GM12878 (cell line): ENCODE measurements around the gene FJX1. TPM values are rescaled to one million over a fixed set of nuclear protein-coding genes. Genes with fewer than 3 reads are reported as not detected.

ENCODE experiments used
- ATAC-seq: fragments of 200-7000 bp; cut with Tn5 transposase; 3 replicates; pipeline ENCODE4 v1.9.1; 2020; ENCODE audit warnings: mild to moderate bottlenecking, moderate library complexity
- BruUV-seq: library from RNA; stranded (reverse); fragments of 400-500 nt; replicated peaks from 2 replicates; lab custom pipeline; 2021; lab: Mats Ljungman, UMichigan
- CTCF ChIA-PET: fragments of 300-600 bp; sonication (Branson Sonifier 250); formaldehyde crosslinking; extraction: SDS; loops from one replicate; lab custom pipeline; 2021; ENCODE audit warnings: inconsistent platforms; lab: Yijun Ruan, JAX
- POLR2A ChIA-PET: fragments of 350-600 bp; formaldehyde crosslinking; extraction: SDS; loops from one replicate; lab custom pipeline; 2021; ENCODE audit warnings: inconsistent platforms; lab: Charles Lee
- RAD21 ChIA-PET: fragments of 300-600 bp; sonication (Branson Sonifier 250); formaldehyde crosslinking; loops from one replicate; lab custom pipeline; 2023; ENCODE audit warnings: antibody characterized with exemption; ENCODE audit not compliant: unreplicated experiment; lab: Charles Lee
- SMC1A ChIA-PET: fragments of 300-600 bp; sonication (Branson Sonifier 250); formaldehyde crosslinking; loops from one replicate; lab custom pipeline; 2023; ENCODE audit not compliant: unreplicated experiment, uncharacterized antibody; lab: Charles Lee
- DNase-seq: peaks from one replicate; pipeline ENCODE4 v3.0.0-alpha.2; 2011; ENCODE audit warnings: low read depth, low spot score
- FAIRE-seq: peaks from 3 replicates; lab custom pipeline; 2011; peaks lifted over from hg19 to GRCh38; lab: Jason Lieb, UNC
- H2AFZ ChIP-seq: 2 replicates; pipeline ENCODE4 v1.6.0; 2011; ENCODE audit warnings: low read depth, low read length, control low read depth; ENCODE audit not compliant: control insufficient read depth
- H3K27ac ChIP-seq: 2 replicates; pipeline ENCODE4 v1.5.1; 2011; ENCODE audit warnings: control low read depth; ENCODE audit not compliant: control insufficient read depth, insufficient read depth
- H3K27me3 ChIP-seq, 2 experiments: replicated peaks in 1 of 2; 2 replicates each; pipeline versions ENCODE4 v1.6.0 to v1.6.1; 2011; ENCODE audit warnings: low read length in 1 of 2; ENCODE audit not compliant: control insufficient read depth in 2 of 2, insufficient read depth in 2 of 2
- H3K36me3 ChIP-seq, 2 experiments: 2 replicates each; pipeline ENCODE4 v1.5.1; 2011; ENCODE audit warnings: low read length in 1 of 2; ENCODE audit not compliant: control insufficient read depth in 2 of 2, insufficient read depth in 2 of 2
- H3K4me1 ChIP-seq: 2 replicates; pipeline ENCODE4 v1.6.1; 2011; ENCODE audit warnings: mild to moderate bottlenecking, low read length, moderate library complexity, mixed read lengths; ENCODE audit not compliant: control insufficient read depth, insufficient read depth
- H3K4me2 ChIP-seq: 2 replicates; pipeline ENCODE4 v1.6.0; 2011; ENCODE audit warnings: control low read depth; ENCODE audit not compliant: control insufficient read depth, insufficient read depth
- H3K4me3 ChIP-seq: fragments of 200-600 bp; sonication (generic); 2 replicates; pipeline ENCODE4 v1.5.1; 2016
- H3K79me2 ChIP-seq: 2 replicates; pipeline ENCODE4 v1.6.0; 2011; ENCODE audit warnings: low read length; ENCODE audit not compliant: control insufficient read depth, insufficient read depth
- H3K9ac ChIP-seq: 2 replicates; pipeline ENCODE4 v1.8.0; 2011; ENCODE audit warnings: low read length, control low read depth, mixed read lengths; ENCODE audit not compliant: control insufficient read depth, insufficient read depth
- H3K9me3 ChIP-seq: replicated peaks from 3 replicates; pipeline ENCODE4 v1.5.1; 2011; ENCODE audit warnings: mild to moderate bottlenecking, low read length; ENCODE audit not compliant: control insufficient read depth, insufficient read depth
- H4K20me1 ChIP-seq: 2 replicates; pipeline ENCODE4 v1.6.0; 2011; ENCODE audit not compliant: control insufficient read depth, insufficient read depth
- BACH1 ChIP-seq: fragments of 450-650 bp; IDR thresholded peaks from 2 replicates; pipeline ENCODE4 v1.6.1; 2017; ENCODE audit warnings: mild to moderate bottlenecking, borderline replicate concordance
- CHD1 ChIP-seq: IDR thresholded peaks from 2 replicates; pipeline ENCODE4 v1.6.1; 2012; ENCODE audit warnings: low read depth, low read length, improper control_type of control experiment
- CHD4 ChIP-seq: fragments of 200-600 bp; sonication (generic); IDR thresholded peaks from 2 replicates; pipeline ENCODE4 v1.6.1; 2016; ENCODE audit warnings: mild to moderate bottlenecking
- CTCF ChIP-seq, 3 experiments: IDR thresholded peaks in 2 of 3; conservative IDR thresholded peaks in 1 of 3; 2 replicates each; pipeline ENCODE4 v1.5.1; 2011; ENCODE audit warnings: low read depth in 3 of 3, low read length in 3 of 3, mild to moderate bottlenecking in 3 of 3, control low read depth in 2 of 3, moderate library complexity in 2 of 3, inconsistent platforms in 1 of 3, mixed read lengths in 1 of 3; ENCODE audit not compliant: control insufficient read depth in 2 of 3, insufficient read depth in 1 of 3; ENCODE audit errors: extremely low read depth in 1 of 3
- KAT2A ChIP-seq: conservative IDR thresholded peaks from 2 replicates; pipeline ENCODE4 v1.6.1; 2011; ENCODE audit warnings: low read depth, low read length; ENCODE audit not compliant: control insufficient read depth
- RAD51 ChIP-seq: fragments of 450-650 bp; IDR thresholded peaks from 2 replicates; pipeline ENCODE4 v1.6.1; 2016; ENCODE audit warnings: moderate library complexity, mild to moderate bottlenecking, inconsistent platforms
- RBBP5 ChIP-seq: fragments of 200-600 bp; sonication (generic); conservative IDR thresholded peaks from 2 replicates; pipeline ENCODE4 v1.6.1; 2016
- RELB ChIP-seq: fragments of 450-650 bp; IDR thresholded peaks from 2 replicates; pipeline ENCODE4 v1.6.1; 2017; ENCODE audit warnings: low read depth, mild to moderate bottlenecking, moderate library complexity
- RFX5 ChIP-seq: IDR thresholded peaks from 2 replicates; pipeline ENCODE4 v1.6.1; 2011; ENCODE audit warnings: low read depth, low read length, improper control_type of control experiment
- TARDBP ChIP-seq: IDR thresholded peaks from 2 replicates; pipeline ENCODE4 v1.6.1; 2016; ENCODE audit warnings: borderline replicate concordance
- TCF12 ChIP-seq: IDR thresholded peaks from 2 replicates; pipeline ENCODE4 v1.6.1; 2011; ENCODE audit warnings: low read depth, mild to moderate bottlenecking, low read length
- TCF3 ChIP-seq: IDR thresholded peaks from 2 replicates; pipeline ENCODE4 v1.6.1; 2012; ENCODE audit warnings: low read depth, mild to moderate bottlenecking, low read length, borderline replicate concordance; ENCODE audit not compliant: insufficient read depth
- ZNF207 ChIP-seq: fragments of 450-650 bp; IDR thresholded peaks from 2 replicates; pipeline ENCODE4 v1.6.1; 2014; ENCODE audit warnings: antibody characterized with exemption, mild to moderate bottlenecking, borderline replicate concordance
- ZNF687 ChIP-seq: fragments of 450-650 bp; IDR thresholded peaks from 2 replicates; pipeline ENCODE4 v1.6.1; 2017; ENCODE audit warnings: mild to moderate bottlenecking, moderate library complexity
- WGBS: methylation state at CpG from one replicate; pipeline ENCODE4 v1.1.6; 2016; ENCODE audit warnings: low lambda C conversion rate; ENCODE audit not compliant: insufficient replicate concordance, insufficient coverage; ENCODE audit errors: missing lambda C conversion rate; 5-methylcytosine and 5-hydroxymethylcytosine counted together
- in situ Hi-C: fragments of 300-500 bp; cut with MboI; formaldehyde crosslinking; loops from 9 replicates; pipeline ENCODE4 v1.14.3; 2018; ENCODE audit warnings: mixed read lengths
- intact Hi-C: fragments of 100-400 bp; cut with micrococcal nuclease; formaldehyde crosslinking; loops from one replicate; pipeline ENCODE4 v1.14.2; 2022; ENCODE audit not compliant: unreplicated experiment
- polyA plus RNA-seq, 11 experiments: library from polyadenylated mRNA; depleted of rRNA in 4 of 11; unstranded in 6 of 11; stranded (reverse) in 5 of 11; fragments of >200 nt; fragmentation: Nextera tagmentation in 4 of 11; fragmentation: Illumina TruSeq in 1 of 11; extraction: Ambion mirVana in 4 of 11; extraction: Trizol in 1 of 11; gene quantifications; 1 replicate in 1 of 11; 2 replicates in 10 of 11; pipeline versions ENCODE4 v1.2.1 to v1.2.3, GENCODE V29; 2011 to 2016; ENCODE audit warnings: inconsistent platforms in 2 of 11, missing spikeins in 2 of 11, low read depth in 1 of 11
- total RNA-seq, 4 experiments: library from RNA; depleted of rRNA in 3 of 4; stranded (reverse); fragments of >200 nt in 3 of 4; fragmentation: Illumina TruSeq in 1 of 4; extraction: Trizol in 1 of 4; gene quantifications; 2 replicates each; pipeline versions ENCODE4 v1.2.1 to v1.2.3, GENCODE V29; 2013 to 2021

Gene FJX1
- total and polyA plus RNA-seq, 10 of the 15 experiments (the other 5 are each of a cell fraction or from before 2014, with no cell fraction given) = 1.7 to 26.1 (median 10.0) TPM

- FAIRE-seq = no peak
- Histone ChIP-seq H3K79me2 (no peaks in the 10 kb centered on the region), H3K9me3 (no peaks in the 10 kb centered on the region), H3K4me3 (no peak overlapping the region), H3K4me1 (no peaks in the 10 kb centered on the region), H4K20me1 (no peaks in the 10 kb centered on the region), H3K9ac (no peak overlapping the region), H3K27ac (no peak overlapping the region)
- CTCF ChIA-PET = no interaction called here
- TF ChIP-seq CHD4 (no peak), TCF12 (no peak), RAD51 (no peak), TARDBP (no peak), RBBP5 (no peak), CHD1 (no peak), ZNF687 (no peak), TCF3 (no peak), RFX5 (no peak), ZNF207 (no peak), BACH1 (no peak), KAT2A (no peak), CTCF (IDR thresholded peaks at IDR 0.05 in 2 of 3, conservative IDR thresholded peaks at IDR 0.05 in 1 of 3; ENCODE audit: control insufficient read depth in 2 of 3, extremely low read depth in 1 of 3, insufficient read depth in 1 of 3, low read depth in 3 of 3, low read length in 3 of 3) (no peak), RELB (no peak)
- TF ChIP-seq, all 136 proteins: peak for 0
- POLR2A ChIA-PET = no interaction called here
- BruUV-seq = no TSS peak
- no peaks in the 10 kb centered on the region for H3K36me3 ChIP-seq
- intact Hi-C loops = no loop called here
- WGBS = 0% methylated on average over 3 of the region's 3 CpGs
- no peak overlapping the region for H3K4me2 ChIP-seq
- H2AFZ ChIP-seq = no peak overlapping the region
- RAD21 ChIA-PET = no interaction called here
- DNase-seq (no peak), ATAC-seq (no peak)
- in situ Hi-C loops = no loop called here
- SMC1A ChIA-PET = interaction anchor here (1.2 kb wide), 1 partner anchor 268 kb away, joined by 3 read pairs; no protein-coding TSS in a partner anchor
- 0 out of 4 replicates have a peak, but pooled peaks cover 0 to 6% of the 10 kb centered on the region in 2 experiments for H3K27me3 ChIP-seq
These were observed 33.9 kb upstream of the FJX1 start for GRCh38 chr11:35584321-35584720.
